C4-2B (cell line): ENCODE results near the gene CREBL2.

Experiments
- H3K27ac ChIP-seq: fragments of 450-650 bp; 2 replicates; pipeline ENCODE4 v1.5.1; 2017
- CTCF ChIP-seq: fragments of 450-650 bp; conservative IDR thresholded peaks from 2 replicates; pipeline ENCODE4 v1.5.1; 2017; ENCODE audit warnings: mild to moderate bottlenecking
- ZFX ChIP-seq: fragments of 450-650 bp; IDR thresholded peaks from 2 replicates; pipeline ENCODE4 v1.6.1; 2017

Gene CREBL2

GRCh38 chr12:12660201-12660600 lies 48.5 kb downstream of the CREBL2 start:
- no peak for TF ChIP-seq ZFX
- no peak for TF ChIP-seq CTCF
- no peak overlapping the region for H3K27ac ChIP-seq

GRCh38 chr12:12661086-12661856 lies 49.6 kb downstream of the CREBL2 start:
- TF ChIP-seq CTCF (no peak), ZFX (no peak)

GRCh38 chr12:12663644-12664294 lies 52.1 kb downstream of the CREBL2 start:
- TF ChIP-seq CTCF (no peak), ZFX (no peak)
- no peak overlapping the region for H3K27ac ChIP-seq

More at GRCh38 chr12:12661086-12661856, 49.6 kb downstream of the CREBL2 start:
- no peak overlapping the region for H3K27ac ChIP-seq

GRCh38 chr12:12665194-12665593 lies 53.5 kb downstream of the CREBL2 start:
- TF ChIP-seq CTCF (no peak), ZFX (no peak)
- H3K27ac ChIP-seq = no peak overlapping the region

GRCh38 chr12:12668005-12668404 lies 56.3 kb downstream of the CREBL2 start:
- H3K27ac ChIP-seq = no peak overlapping the region

GRCh38 chr12:12669020-12669419 lies 57.3 kb downstream of the CREBL2 start:
- no peak overlapping the region for H3K27ac ChIP-seq
- TF ChIP-seq CTCF = no peak
- TF ChIP-seq ZFX = no peak

More at GRCh38 chr12:12668005-12668404, 56.3 kb downstream of the CREBL2 start:
- TF ChIP-seq ZFX (no peak), CTCF (no peak)

GRCh38 chr12:12671850-12672660 lies 60.4 kb downstream of the CREBL2 start:
- H3K27ac ChIP-seq = no peak overlapping the region
- no peak for TF ChIP-seq CTCF
- no peak for TF ChIP-seq ZFX
